Middle frontal gyrus (tissue), 1 donor: Measurements from ENCODE around the gene NAPSA.
"Not testable (repeated sequence)": the region's sequence is repeated elsewhere in the genome, so short reads cannot be mapped to it uniquely, and the experiment has no call there.

Experiments used
- DNase-seq: peaks from one replicate; pipeline ENCODE4 v3.0.0-alpha.2; 2015; ENCODE audit warnings: low spot score; ENCODE audit errors: extremely low spot score

NAPSA gene

GRCh38 chr19:50365434-50366306 lies at the start of gene NAPSA:
TSS of gene NAPSA (minus strand) at chr19:50365639. CDS start at chr19:50365621, 18 bp downstream.
- no peak for DNase-seq

DNA sequence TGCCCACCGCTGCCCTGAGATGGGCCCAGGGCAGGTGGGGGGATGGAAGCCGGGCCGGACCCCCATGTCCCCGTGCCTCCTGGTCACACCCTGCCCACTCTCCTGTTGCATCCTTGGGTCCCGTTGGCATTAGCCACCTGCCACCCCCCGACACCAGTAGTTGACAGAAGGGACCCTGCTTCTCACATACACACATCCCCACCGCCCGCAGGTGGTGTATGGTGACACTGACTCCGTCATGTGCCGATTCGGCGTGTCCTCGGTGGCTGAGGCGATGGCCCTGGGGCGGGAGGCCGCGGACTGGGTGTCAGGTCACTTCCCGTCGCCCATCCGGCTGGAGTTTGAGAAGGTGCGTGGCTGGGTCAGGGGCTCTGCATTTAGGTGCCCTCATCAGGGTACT lies 48.1 kb upstream of the NAPSA start:
- no peak for DNase-seq

GRCh38 chr19:50413096-50413495 lies 47.7 kb upstream of the NAPSA start:
- DNase-seq, result no peak

DNA sequence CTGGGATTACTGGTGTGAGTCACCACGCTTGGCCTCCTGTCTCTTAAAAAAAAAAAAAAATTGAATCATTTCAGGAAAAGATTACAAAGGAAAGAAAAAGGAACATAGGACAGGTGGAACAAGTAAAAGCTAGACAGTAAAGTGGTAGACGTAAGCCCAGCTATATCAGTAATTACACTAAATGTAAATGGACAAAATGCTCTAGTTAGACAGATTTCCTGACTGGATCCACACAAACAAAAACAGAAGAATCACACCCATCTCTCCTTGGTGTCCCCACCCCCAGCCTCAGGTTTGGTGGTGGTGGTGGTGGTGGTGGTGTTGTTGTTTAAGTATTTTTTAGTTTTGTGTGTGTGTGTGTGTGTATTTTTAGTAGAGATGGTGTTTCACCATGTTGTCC lies 47.0 kb upstream of the NAPSA start:
- no peak for DNase-seq

GRCh38 chr19:50410109-50410508 lies 44.7 kb upstream of the NAPSA start:
- no peak for DNase-seq

DNA sequence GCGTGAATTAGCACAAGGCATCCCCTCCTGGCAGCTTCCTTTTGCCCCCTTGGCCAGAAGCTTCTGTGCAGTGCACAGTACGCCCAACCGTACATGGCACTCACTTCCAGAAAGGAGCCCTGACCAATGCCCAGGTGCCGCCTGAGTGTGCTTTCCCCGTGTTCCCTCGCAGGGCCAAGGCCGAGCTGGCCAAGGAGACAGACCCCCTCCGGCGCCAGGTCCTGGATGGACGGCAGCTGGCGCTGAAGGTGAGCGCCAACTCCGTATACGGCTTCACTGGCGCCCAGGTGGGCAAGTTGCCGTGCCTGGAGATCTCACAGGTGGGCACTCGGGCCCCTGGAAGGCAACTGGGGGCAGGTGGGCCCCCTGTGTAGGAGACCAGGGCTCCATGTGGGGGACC lies 43.9 kb upstream of the NAPSA start:
- no peak for DNase-seq

DNA sequence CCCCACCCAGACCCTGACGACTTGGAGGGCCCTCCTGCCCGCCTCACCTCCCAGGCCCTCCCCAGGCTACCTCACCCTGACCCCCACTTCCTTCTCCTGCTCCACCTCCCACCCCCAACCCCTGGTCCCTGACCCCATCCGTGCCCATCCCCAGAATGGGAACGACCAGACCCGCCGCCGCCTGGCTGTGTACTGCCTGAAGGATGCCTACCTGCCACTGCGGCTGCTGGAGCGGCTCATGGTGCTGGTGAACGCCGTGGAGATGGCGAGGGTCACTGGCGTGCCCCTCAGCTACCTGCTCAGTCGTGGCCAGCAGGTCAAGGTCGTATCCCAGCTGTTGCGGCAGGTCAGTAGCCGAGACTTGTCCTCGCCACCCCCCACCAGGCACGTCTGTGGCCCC lies 41.4 kb upstream of the NAPSA start:
- no peak for DNase-seq

DNA sequence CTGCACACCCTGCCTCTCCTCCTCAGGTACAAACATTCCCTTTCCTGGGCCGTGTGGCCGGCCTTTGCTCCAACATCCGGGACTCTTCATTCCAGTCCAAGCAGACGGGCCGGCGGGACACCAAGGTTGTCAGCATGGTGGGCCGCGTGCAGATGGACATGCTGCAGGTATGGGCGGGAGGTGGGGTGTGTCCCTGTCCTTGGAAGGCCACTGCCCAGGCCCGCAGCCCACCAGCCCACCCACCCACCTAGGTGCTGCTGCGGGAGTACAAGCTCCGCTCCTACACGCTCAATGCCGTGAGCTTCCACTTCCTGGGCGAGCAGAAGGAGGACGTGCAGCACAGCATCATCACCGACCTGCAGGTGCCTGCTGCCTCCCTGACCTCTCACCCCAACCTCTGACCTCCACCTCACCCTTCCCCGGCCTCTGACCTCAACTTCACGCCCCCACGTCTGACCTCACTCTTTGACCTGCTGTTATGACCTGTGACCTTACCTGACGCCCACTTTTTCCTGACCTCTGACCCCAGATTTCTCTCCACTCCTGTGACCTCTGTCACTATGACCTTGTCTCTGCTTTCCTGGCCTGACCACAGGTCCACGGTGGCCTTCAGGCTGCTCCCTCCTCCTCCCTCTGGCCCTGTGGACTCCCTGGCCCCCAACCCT lies 40.8 kb upstream of the NAPSA start:
- no peak for DNase-seq

- DNase-seq, result no peak
Observed at GRCh38 chr19:50402544-50403301, 37.3 kb upstream of the NAPSA start.

DNA sequence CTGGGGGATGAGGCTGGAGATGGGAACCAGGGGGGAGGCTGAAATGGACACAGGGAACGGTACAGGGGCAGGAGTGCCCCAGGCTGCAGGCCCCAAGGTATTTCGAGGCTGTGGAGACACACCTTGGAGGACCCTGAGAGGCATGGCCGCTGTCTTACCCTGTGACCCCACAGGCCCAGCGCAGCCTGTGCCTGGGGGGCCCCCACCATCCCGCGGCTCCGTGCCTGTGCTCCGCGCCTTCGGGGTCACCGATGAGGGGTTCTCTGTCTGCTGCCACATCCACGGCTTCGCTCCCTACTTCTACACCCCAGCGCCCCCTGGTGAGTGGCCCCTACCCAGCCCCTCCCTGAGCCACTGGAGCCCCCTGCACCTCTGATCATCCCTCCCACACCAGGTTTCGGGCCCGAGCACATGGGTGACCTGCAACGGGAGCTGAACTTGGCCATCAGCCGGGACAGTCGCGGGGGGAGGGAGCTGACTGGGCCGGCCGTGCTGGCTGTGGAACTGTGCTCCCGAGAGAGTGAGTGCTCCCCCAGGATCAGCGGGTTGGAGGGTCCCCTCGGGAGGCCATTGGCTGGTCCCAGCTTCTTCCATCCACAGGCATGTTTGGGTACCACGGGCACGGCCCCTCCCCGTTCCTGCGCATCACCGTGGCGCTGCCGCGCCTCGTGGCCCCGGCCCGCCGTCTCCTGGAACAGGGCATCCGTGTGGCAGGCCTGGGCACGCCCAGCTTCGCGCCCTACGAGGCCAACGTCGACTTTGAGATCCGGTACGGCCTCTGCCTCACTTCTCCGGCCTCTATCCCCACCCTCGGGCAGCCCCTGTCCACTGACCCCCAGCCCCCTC lies 36.4 kb upstream of the NAPSA start:
- DNase-seq, result no peak

DNA sequence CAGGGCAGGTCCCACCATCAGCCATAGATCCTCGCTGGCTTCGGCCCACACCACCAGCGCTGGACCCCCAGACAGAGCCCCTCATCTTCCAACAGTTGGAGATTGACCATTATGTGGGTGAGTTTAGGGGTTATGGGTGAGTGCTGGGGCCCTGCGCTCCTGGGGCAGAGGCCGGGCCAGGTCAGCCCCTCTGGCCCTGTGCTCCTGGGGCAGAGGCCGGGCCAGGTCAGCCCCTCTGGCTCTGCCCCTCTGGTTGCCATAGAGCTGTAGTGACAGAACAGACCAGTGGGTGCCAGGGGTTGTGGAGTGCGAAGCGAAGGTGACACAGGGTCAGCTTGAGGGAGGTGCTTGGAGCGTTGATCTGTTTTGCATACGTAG lies 33.9 kb upstream of the NAPSA start:
- no peak for DNase-seq

DNA sequence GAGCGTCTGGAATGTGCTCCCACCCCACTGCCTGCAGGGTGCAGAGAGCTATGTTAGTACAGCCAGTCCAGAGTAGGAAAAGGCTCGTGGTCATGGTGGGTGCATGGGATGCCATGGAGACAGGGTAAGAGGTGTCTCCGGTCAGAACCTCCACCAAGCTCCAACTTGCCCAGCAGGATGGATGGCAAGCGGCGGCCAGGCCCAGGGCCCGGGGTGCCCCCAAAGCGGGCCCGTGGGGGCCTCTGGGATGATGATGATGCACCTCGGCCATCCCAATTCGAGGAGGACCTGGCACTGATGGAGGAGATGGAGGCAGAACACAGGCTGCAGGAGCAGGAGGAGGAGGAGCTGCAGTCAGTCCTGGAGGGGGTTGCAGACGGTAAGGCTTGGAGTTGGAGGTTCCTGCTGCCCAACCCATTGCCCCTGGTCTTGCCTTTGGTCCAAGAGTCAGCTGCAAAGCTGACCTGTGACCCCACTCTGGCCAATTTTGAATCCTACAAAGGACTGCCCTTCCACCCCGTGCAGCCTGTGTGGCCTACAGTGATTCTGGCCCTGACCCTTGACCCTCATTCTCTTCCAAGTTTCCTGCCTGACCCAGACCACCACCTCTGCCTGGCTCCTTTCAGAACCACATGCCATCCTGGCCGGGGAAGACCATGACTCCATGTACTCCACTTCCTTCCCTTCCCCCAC lies 33.4 kb upstream of the NAPSA start:
- DNase-seq, result no peak

DNA sequence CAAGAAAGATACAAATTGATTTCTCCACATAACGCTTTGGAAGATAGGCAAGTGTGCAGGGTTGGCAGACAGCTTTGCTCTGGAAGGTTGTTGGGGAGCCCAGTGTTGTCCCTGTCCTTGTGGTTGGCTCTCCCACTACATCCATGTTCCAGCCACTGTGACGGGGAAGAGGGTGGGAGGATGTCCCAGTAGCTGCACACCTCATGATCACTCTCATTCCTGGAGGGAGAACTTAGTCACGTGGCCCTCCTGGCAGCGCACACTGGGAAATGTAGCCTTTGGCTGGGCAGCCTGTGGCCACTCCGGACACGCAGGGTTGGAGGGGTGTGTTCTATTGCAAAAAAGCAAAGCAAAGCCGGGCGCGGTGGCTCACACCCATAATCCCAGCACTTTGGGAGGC lies 28.6 kb upstream of the NAPSA start:
- no peak for DNase-seq

DNA sequence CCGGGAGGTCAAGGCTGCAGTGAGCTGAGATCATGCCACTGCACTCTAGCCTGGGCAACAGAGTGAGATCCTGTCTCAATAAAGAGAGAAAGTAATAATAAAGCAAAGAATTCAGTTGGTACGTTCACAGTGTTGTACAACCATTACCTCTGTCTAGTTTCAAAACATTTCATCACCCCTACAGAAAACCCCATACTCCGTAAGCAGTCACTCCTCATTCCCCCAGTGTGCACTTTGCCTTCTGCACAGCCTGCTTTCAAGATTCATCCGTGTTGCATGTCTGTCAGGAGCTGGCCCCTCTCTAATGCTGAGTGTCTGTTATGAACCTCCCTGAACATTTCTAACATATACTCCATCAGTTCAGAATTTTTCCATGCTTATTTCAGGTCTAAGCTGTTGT lies 28.1 kb upstream of the NAPSA start:
- no peak for DNase-seq

GRCh38 chr19:50392759-50393158 lies 27.3 kb upstream of the NAPSA start:
- DNase-seq, result no peak

DNA sequence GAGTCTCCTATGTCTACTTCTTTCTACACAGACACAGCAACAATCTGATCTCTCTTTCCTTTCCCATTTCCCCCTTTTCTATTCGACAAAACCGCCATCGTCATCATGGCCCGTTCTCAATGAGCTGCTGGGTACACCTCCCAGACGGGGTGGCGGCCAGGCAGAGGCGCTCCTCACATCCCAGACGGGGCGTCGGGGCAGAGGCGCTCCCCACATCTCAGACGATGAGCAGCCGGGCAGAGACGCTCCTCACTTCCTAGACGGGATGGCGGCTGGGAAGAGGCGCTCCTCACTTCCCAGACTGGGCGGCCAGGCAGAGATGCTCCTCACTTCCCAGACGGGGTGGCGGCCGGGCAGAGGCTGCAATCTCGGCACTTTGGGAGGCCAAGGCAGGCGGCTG lies 25.5 kb upstream of the NAPSA start:
- not testable (repeated sequence) for DNase-seq

- DNase-seq, result not testable (repeated sequence)
Observed at GRCh38 chr19:50390295-50390694, 24.9 kb upstream of the NAPSA start.

DNA sequence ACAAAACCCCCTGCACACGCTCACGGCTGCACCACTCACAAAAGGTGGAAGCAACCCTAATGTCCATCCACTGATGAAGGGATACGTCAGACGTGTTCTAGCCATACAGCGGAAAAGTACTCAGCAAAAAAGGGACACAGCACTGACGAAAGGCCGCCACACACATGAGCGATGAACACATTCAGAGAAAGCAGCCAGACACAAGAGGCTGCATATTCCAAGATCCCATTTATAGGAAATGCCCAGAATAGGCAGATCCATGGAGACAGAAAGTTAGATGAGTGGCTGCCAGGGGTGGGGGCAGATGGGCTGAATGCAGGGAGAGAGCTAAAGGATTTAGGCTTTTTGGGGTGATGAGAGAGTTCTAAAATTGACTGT lies 22.4 kb upstream of the NAPSA start:
- DNase-seq, result no peak

DNA sequence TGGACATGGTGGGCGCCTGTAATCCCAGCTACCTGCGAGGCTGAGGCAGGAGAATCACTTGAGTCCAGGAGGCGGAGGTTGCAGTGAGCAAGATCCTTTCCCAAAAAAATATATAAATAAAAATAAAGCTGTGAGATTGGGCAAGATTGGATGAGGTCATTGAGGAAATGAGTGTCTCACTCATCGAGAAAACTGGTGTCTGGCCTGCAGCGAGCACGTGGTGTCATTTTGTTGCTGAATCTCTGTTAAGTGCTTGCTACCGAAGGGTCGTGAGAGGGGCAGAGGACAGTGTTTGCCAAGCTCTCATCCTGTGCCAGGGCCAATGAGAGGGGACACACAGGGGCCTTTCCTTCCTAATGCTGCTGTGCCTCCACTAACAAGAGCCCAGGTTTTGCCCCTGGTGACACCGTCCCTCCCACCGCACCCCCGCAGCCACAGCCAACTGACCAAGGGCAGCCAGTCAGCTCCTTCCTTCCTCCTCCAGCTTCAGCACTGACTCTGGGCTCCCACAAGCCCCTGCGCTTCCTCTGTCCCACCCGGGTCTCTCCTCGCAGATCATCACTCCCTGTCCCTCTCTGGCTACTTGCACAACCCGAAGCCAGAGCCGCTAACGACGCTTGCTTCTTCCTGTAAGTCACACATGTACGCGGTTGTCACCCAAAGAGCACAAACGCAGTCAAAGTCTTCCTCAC lies 21.9 kb upstream of the NAPSA start:
- DNase-seq, result no peak
